Endodermal cell (in vitro differentiated cells): Measurements from ENCODE around the gene OLAH. TPM values are rescaled to one million over a fixed set of nuclear protein-coding genes. Genes with fewer than 3 reads are reported as not detected.
A peak's percentile ranks its signal among the peaks of the same experiment; 100 is the strongest.

Experiments
- DNase-seq: peaks from one replicate; pipeline ENCODE4 v3.0.0-alpha.2; 2017
- H3K27ac ChIP-seq: 2 replicates; pipeline ENCODE4 v1.5.1; 2013; ENCODE audit warnings: mild to moderate bottlenecking, low read depth, low read length, moderate library complexity
- H3K27me3 ChIP-seq: 2 replicates; pipeline ENCODE4 v1.6.1; 2013; ENCODE audit warnings: mild to moderate bottlenecking, low read length, moderate library complexity; ENCODE audit not compliant: insufficient read depth, control insufficient read depth, poor library complexity, severe bottlenecking
- H3K36me3 ChIP-seq: 2 replicates; pipeline ENCODE4 v1.7.0; 2013; ENCODE audit warnings: mild to moderate bottlenecking, low read length, moderate library complexity; ENCODE audit not compliant: control insufficient read depth, insufficient read depth
- H3K4me1 ChIP-seq: one replicate; pipeline ENCODE4 v1.7.0; 2013; ENCODE audit warnings: low read length; ENCODE audit not compliant: control insufficient read depth, insufficient read depth
- H3K4me3 ChIP-seq: 2 replicates; pipeline ENCODE4 v1.5.1; 2013; ENCODE audit warnings: mild to moderate bottlenecking, low read length, moderate library complexity
- H3K9ac ChIP-seq: 2 replicates; pipeline ENCODE4 v1.6.1; 2013; ENCODE audit warnings: mild to moderate bottlenecking, low read length, moderate library complexity; ENCODE audit not compliant: poor library complexity, severe bottlenecking; ENCODE audit errors: extremely low read depth
- H3K9me3 ChIP-seq: 2 replicates; pipeline ENCODE4 v1.6.1; 2013; ENCODE audit warnings: mild to moderate bottlenecking, low read length, moderate library complexity; ENCODE audit not compliant: control insufficient read depth
- H3K27ac Mint-ChIP-seq: 2 replicates; pipeline ENCODE4 v1.8.0; 2020; ENCODE audit warnings: mixed read lengths
- H3K27me3 Mint-ChIP-seq: 2 replicates; pipeline ENCODE4 v1.8.0; 2021; ENCODE audit warnings: mild to moderate bottlenecking, mixed read lengths; ENCODE audit not compliant: insufficient read depth
- H3K36me3 Mint-ChIP-seq: 2 replicates; pipeline ENCODE4 v1.8.0; 2020; ENCODE audit warnings: low read depth, mixed read lengths
- H3K4me1 Mint-ChIP-seq: 2 replicates; pipeline ENCODE4 v1.8.0; 2020; ENCODE audit warnings: mixed read lengths
- H3K4me3 Mint-ChIP-seq: 2 replicates; pipeline ENCODE4 v1.8.0; 2020; ENCODE audit warnings: mild to moderate bottlenecking, moderate library complexity, mixed read lengths
- H3K9me3 Mint-ChIP-seq: 2 replicates; pipeline ENCODE4 v1.8.0; 2020; ENCODE audit warnings: mild to moderate bottlenecking, mixed read lengths
- WGBS, 2 experiments: methylation state at CpG; one replicate each; pipeline versions ENCODE4 v1.1.5 to v1.1.7; 2013; ENCODE audit warnings: missing lambda C conversion rate in 2 of 2, mixed read lengths in 1 of 2; ENCODE audit not compliant: insufficient coverage in 1 of 2, insufficient read length in 1 of 2; 5-methylcytosine and 5-hydroxymethylcytosine counted together
- total RNA-seq, 2 donors: library from RNA; stranded (reverse); fragmentation: NEBNext Ultra II Directional in 1 of 2; extraction: Animal tissue kit (Norgen Biotek cat#: 25700) in 1 of 2; gene quantifications; 2 replicates in 1 of 2; 3 replicates in 1 of 2; pipeline ENCODE4 v1.2.1, GENCODE V29; 2021
- TF ChIP-seq, protein P1 (sequence below): fragments of 200-600 bp; sonication (generic); conservative IDR thresholded peaks from 2 replicates; pipeline ENCODE4 v1.5.0; 2021; ENCODE audit warnings: antibody characterized with exemption, mild to moderate bottlenecking

OLAH gene
- total RNA-seq, 2 donors from 2014 or later, result not detected

GRCh38 chr10:15027741-15028140 is 16.0 kb upstream of the OLAH start:
- Histone ChIP-seq H3K36me3 (no peaks in the 10 kb centered on the region), H3K4me1 (peaks cover 10% of the 10 kb centered on the region), H3K9me3 (no peaks in the 10 kb centered on the region), H3K4me3 (no peak overlapping the region), H3K27me3 (no peaks in the 10 kb centered on the region), H3K9ac (no peak overlapping the region), H3K27ac (no peak overlapping the region)
- peak overlapping the region; percentile 64 for H3K27ac Mint-ChIP-seq
- H3K36me3 Mint-ChIP-seq, result no peaks in the 10 kb centered on the region
- no peak for DNase-seq
- TF ChIP-seq, protein P1, sequence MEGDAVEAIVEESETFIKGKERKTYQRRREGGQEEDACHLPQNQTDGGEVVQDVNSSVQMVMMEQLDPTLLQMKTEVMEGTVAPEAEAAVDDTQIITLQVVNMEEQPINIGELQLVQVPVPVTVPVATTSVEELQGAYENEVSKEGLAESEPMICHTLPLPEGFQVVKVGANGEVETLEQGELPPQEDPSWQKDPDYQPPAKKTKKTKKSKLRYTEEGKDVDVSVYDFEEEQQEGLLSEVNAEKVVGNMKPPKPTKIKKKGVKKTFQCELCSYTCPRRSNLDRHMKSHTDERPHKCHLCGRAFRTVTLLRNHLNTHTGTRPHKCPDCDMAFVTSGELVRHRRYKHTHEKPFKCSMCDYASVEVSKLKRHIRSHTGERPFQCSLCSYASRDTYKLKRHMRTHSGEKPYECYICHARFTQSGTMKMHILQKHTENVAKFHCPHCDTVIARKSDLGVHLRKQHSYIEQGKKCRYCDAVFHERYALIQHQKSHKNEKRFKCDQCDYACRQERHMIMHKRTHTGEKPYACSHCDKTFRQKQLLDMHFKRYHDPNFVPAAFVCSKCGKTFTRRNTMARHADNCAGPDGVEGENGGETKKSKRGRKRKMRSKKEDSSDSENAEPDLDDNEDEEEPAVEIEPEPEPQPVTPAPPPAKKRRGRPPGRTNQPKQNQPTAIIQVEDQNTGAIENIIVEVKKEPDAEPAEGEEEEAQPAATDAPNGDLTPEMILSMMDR, result no peak
- WGBS, 2 experiments, result 87 to 89% methylated on average over 3 of the region's 3 CpGs
- no peak overlapping the region for H3K4me3 Mint-ChIP-seq
- peaks cover 21% of the 10 kb centered on the region for H3K4me1 Mint-ChIP-seq
- H3K9me3 Mint-ChIP-seq, result peaks cover 7% of the 10 kb centered on the region
- no peaks in the 10 kb centered on the region for H3K27me3 Mint-ChIP-seq

GRCh38 chr10:15035385-15036301 is 8.1 kb upstream of the OLAH start:
- Mint-ChIP-seq H3K27me3 (peaks cover 4% of the 10 kb centered on the region), H3K36me3 (no peaks in the 10 kb centered on the region), H3K27ac (no peak overlapping the region), H3K4me3 (no peak overlapping the region), H3K9me3 (no peaks in the 10 kb centered on the region), H3K4me1 (peaks cover 18% of the 10 kb centered on the region)
- Histone ChIP-seq H3K27me3 (no peaks in the 10 kb centered on the region), H3K4me1 (no peaks in the 10 kb centered on the region), H3K9me3 (no peaks in the 10 kb centered on the region), H3K9ac (no peak overlapping the region), H3K4me3 (no peak overlapping the region), H3K36me3 (no peaks in the 10 kb centered on the region), H3K27ac (no peak overlapping the region)
- TF ChIP-seq, protein P1, result no peak
- peak; percentile 87 for DNase-seq
- WGBS, 2 experiments, result 83 to 86% methylated on average over 13 to 18 of the region's 18 CpGs

DNA sequence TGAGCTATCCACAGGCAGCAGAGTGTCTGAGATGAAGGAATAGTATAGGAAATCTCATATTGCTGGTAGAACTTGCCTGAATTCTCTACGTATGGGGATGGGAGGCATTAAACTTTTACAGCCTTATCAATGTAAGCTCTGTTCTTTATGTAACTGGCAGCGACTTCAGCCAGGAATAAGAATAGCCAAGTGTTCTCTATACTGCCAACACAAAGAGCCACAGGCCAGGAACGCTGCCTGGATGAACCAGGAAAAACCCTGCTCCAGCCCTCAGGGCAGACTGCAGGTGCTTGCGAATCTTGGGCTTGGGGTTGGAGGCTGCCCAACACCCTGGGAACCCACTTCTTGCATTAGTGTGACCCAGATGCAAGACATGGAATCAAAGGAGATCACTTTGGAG is 6.1 kb upstream of the OLAH start:
- peaks cover 4% of the 10 kb centered on the region for H3K27me3 Mint-ChIP-seq
- H3K9me3 Mint-ChIP-seq, result peaks cover 2% of the 10 kb centered on the region
- Histone ChIP-seq H3K27me3 (no peaks in the 10 kb centered on the region), H3K27ac (no peak overlapping the region), H3K9me3 (no peaks in the 10 kb centered on the region), H3K4me3 (no peak overlapping the region), H3K36me3 (no peaks in the 10 kb centered on the region), H3K9ac (no peak overlapping the region), H3K4me1 (no peaks in the 10 kb centered on the region)
- H3K36me3 Mint-ChIP-seq, result no peaks in the 10 kb centered on the region
- H3K4me3 Mint-ChIP-seq, result no peak overlapping the region
- DNase-seq, result no peak
- peaks cover 11% of the 10 kb centered on the region for H3K4me1 Mint-ChIP-seq
- TF ChIP-seq, protein P1, result no peak
- no peak overlapping the region for H3K27ac Mint-ChIP-seq
- 96 to 97% methylated on average over 4 of the region's 4 CpGs for WGBS, 2 experiments
